Endothelial cell of umbilical vein (primary cell): Measurements from ENCODE around the gene ITGA2. TPM values are rescaled to one million over a fixed set of nuclear protein-coding genes. Genes with fewer than 3 reads are reported as not detected.

Experiments used
- BruUV-seq: library from RNA; stranded (reverse); fragments of 400-500 nt; replicated peaks from 2 replicates; lab custom pipeline; 2021; lab: Mats Ljungman, UMichigan
- CTCF ChIA-PET: fragments of 300-600, 350-600 bp; sonication (Branson Sonifier 250); formaldehyde crosslinking; loops from one replicate; lab custom pipeline; 2021; ENCODE audit warnings: antibody characterized with exemption, inconsistent platforms; lab: Charles Lee
- POLR2A ChIA-PET: fragments of 300-600, 350-600 bp; sonication (Branson Sonifier 250); formaldehyde crosslinking; loops from one replicate; lab custom pipeline; 2021; ENCODE audit warnings: antibody characterized with exemption, inconsistent platforms; lab: Charles Lee
- DNase-seq: peaks from one replicate; pipeline ENCODE4 v3.0.0-alpha.2; 2011; ENCODE audit warnings: low read depth, low spot score
- FAIRE-seq: peaks from 2 replicates; lab custom pipeline; 2011; peaks lifted over from hg19 to GRCh38; lab: Jason Lieb, UNC
- H2AFZ ChIP-seq: 2 replicates; pipeline ENCODE4 v1.6.0; 2012; ENCODE audit warnings: low read depth, low read length, control low read depth, inconsistent platforms
- H3K27ac ChIP-seq: 2 replicates; pipeline ENCODE4 v1.5.1; 2011; ENCODE audit warnings: low read depth, mild to moderate bottlenecking, control low read depth, low read length, moderate library complexity; ENCODE audit not compliant: insufficient read depth
- H3K27me3 ChIP-seq, 2 experiments: 2 replicates each; pipeline versions ENCODE4 v1.6.0 to v1.6.1; 2011; ENCODE audit warnings: low read length in 2 of 2, mixed read lengths in 1 of 2; ENCODE audit not compliant: control insufficient read depth in 2 of 2, insufficient read depth in 2 of 2
- H3K36me3 ChIP-seq, 2 experiments: 2 replicates in 1 of 2; 3 replicates in 1 of 2; pipeline ENCODE4 v1.5.1; 2011; ENCODE audit warnings: low read length in 2 of 2, mild to moderate bottlenecking in 1 of 2, moderate library complexity in 1 of 2; ENCODE audit not compliant: control insufficient read depth in 2 of 2, insufficient read depth in 2 of 2; ENCODE audit errors: extremely low read depth in 1 of 2
- H3K4me1 ChIP-seq: 3 replicates; pipeline ENCODE4 v1.5.1; 2011; ENCODE audit warnings: mild to moderate bottlenecking, low read length; ENCODE audit not compliant: control insufficient read depth, insufficient read depth; ENCODE audit errors: extremely low read depth
- H3K4me2 ChIP-seq: 2 replicates; pipeline ENCODE4 v1.6.1; 2011; ENCODE audit warnings: low read length, control low read depth, mixed read lengths; ENCODE audit not compliant: insufficient read depth
- H3K4me3 ChIP-seq, 3 experiments: fragments of 200-600 bp in 1 of 3; sonication (generic), shearing (Covaris generic) in 1 of 3; replicated peaks in 1 of 3; 2 replicates each; pipeline ENCODE4 v1.5.1; 2011 to 2016; ENCODE audit warnings: control low read depth in 3 of 3, low read length in 3 of 3, mild to moderate bottlenecking in 2 of 3, inconsistent platforms in 1 of 3, low read depth in 1 of 3, moderate library complexity in 1 of 3; ENCODE audit not compliant: insufficient read depth in 1 of 3
- H3K79me2 ChIP-seq: 2 replicates; pipeline ENCODE4 v1.6.0; 2012; ENCODE audit warnings: low read length, inconsistent platforms; ENCODE audit not compliant: control insufficient read depth, insufficient read depth
- H3K9ac ChIP-seq: replicated peaks from 2 replicates; pipeline ENCODE3; 2011; ENCODE audit warnings: low read length, control low read depth; ENCODE audit not compliant: insufficient read depth; ENCODE audit errors: extremely low read depth
- H3K9me1 ChIP-seq: replicated peaks from 3 replicates; pipeline ENCODE4 v1.6.0; 2011; ENCODE audit warnings: mild to moderate bottlenecking, low read length; ENCODE audit not compliant: control insufficient read depth, insufficient read depth; ENCODE audit errors: extremely low read depth
- H3K9me3 ChIP-seq: replicated peaks from 2 replicates; pipeline ENCODE4 v1.5.1; 2012; ENCODE audit warnings: low read length, inconsistent platforms; ENCODE audit not compliant: control insufficient read depth, insufficient read depth
- H4K20me1 ChIP-seq: replicated peaks from 2 replicates; pipeline ENCODE3; 2011; ENCODE audit warnings: mild to moderate bottlenecking, low read length; ENCODE audit not compliant: control insufficient read depth, insufficient read depth; ENCODE audit errors: extremely low read depth
- EZH2 ChIP-seq: IDR thresholded peaks from 2 replicates; pipeline ENCODE4 v1.6.1; 2012; ENCODE audit warnings: borderline replicate concordance, low read depth, mild to moderate bottlenecking, moderate library complexity, low read length, inconsistent platforms; ENCODE audit not compliant: severe bottlenecking
- FOS ChIP-seq: IDR thresholded peaks from 2 replicates; pipeline ENCODE4 v1.6.1; 2011; ENCODE audit warnings: mild to moderate bottlenecking, low read length, moderate library complexity, borderline replicate concordance; ENCODE audit not compliant: insufficient read depth
- GATA2 ChIP-seq: IDR thresholded peaks from 2 replicates; pipeline ENCODE4 v1.7.0; 2011; ENCODE audit warnings: low read depth, mild to moderate bottlenecking, moderate library complexity, mixed read lengths, low read length; ENCODE audit not compliant: insufficient read length, insufficient read depth
- JUN ChIP-seq: IDR thresholded peaks from 2 replicates; pipeline ENCODE4 v1.6.1; 2011; ENCODE audit warnings: borderline replicate concordance, low read depth; ENCODE audit not compliant: insufficient read length, insufficient read depth
- MYC ChIP-seq: IDR thresholded peaks from one replicate; pipeline ENCODE4 v1.6.1; 2011; ENCODE audit warnings: mild to moderate bottlenecking, low read depth, low read length
- POLR2AphosphoS5 ChIP-seq: IDR thresholded peaks from 2 replicates; pipeline ENCODE4 v1.6.1; 2012; ENCODE audit warnings: low read depth, mild to moderate bottlenecking, control low read depth, low read length, moderate library complexity; ENCODE audit not compliant: insufficient read depth
- dilution Hi-C: fragments of 300-500 bp; cut with MboI; formaldehyde crosslinking; loops from one replicate; pipeline ENCODE4 v1.15.0; 2019; ENCODE audit warnings: low sequenced_read_pairs; ENCODE audit not compliant: extremely low pct_ligation_motif_present
- intact Hi-C: fragments of 100-400 bp; cut with micrococcal nuclease; formaldehyde crosslinking; loops from one replicate; pipeline ENCODE4 v1.10.0; 2022
- polyA plus RNA-seq, 4 experiments: library from polyadenylated mRNA; depleted of rRNA in 3 of 4; stranded (reverse) in 3 of 4; unstranded in 1 of 4; fragments of >200 nt; gene quantifications; 2 replicates each; pipeline versions ENCODE4 v1.2.1 to v1.2.3, GENCODE V29; 2011 to 2012; ENCODE audit warnings: missing spikeins in 1 of 4
- total RNA-seq: library from RNA; stranded (reverse); gene quantifications from 2 replicates; pipeline ENCODE4 v1.2.3, GENCODE V29; 2021
- TF ChIP-seq, protein P1 (sequence below): IDR thresholded peaks from 2 replicates; pipeline ENCODE4 v1.6.1; 2011; ENCODE audit not compliant: insufficient read depth, insufficient read length
- TF ChIP-seq, protein P2 (sequence below), 2 donors: IDR thresholded peaks; 1 replicate in 1 of 2; 2 replicates in 1 of 2; pipeline ENCODE4 v1.5.1; 2011; ENCODE audit warnings: low read length in 2 of 2, mild to moderate bottlenecking in 2 of 2, moderate library complexity in 2 of 2, control low read depth in 1 of 2, inconsistent platforms in 1 of 2, low read depth in 1 of 2; ENCODE audit not compliant: insufficient read depth in 1 of 2; ENCODE audit errors: extremely low read depth in 1 of 2

Gene ITGA2
- total and polyA plus RNA-seq, 2 donors (not counting 3 experiments of a cell fraction or from before 2014, with no cell fraction given) = 11.2 to 62.3 TPM

DNA sequence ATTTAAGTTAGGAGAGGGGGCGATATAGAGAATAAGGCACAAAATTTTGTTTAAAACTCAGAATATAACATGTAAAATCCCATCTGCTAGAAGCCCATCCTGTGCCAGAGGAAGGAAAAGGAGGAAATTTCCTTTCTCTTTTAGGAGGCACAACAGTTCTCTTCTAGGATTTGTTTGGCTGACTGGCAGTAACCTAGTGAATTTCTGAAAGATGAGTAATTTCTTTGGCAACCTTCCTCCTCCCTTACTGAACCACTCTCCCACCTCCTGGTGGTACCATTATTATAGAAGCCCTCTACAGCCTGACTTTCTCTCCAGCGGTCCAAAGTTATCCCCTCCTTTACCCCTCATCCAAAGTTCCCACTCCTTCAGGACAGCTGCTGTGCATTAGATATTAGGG is 102.1 kb downstream of the ITGA2 start:
- POLR2A ChIA-PET = interaction anchor here (0.7 kb wide), 1 partner anchor 142 kb away, joined by 3 read pairs; no protein-coding TSS in a partner anchor

More for the DNA sequence above, 102.1 kb downstream of the ITGA2 start:
- peak overlapping the region; percentile 12 for H3K4me2 ChIP-seq
- H3K79me2 ChIP-seq = no peaks in the 10 kb centered on the region
- H3K36me3 ChIP-seq = peaks cover 1 to 20% of the 10 kb centered on the region in 2 experiments
- no peaks in the 10 kb centered on the region for H3K27me3 ChIP-seq
- peak; percentile 40 for FAIRE-seq
- dilution Hi-C loops (no loop called here), intact Hi-C loops (loop anchor here (1.0 to 10.0 kb wide), 3 partner anchors 20 to 396 kb away; no protein-coding TSS in a partner anchor)
- H3K4me3 ChIP-seq = no peak overlapping the region
- DNase-seq = peak; percentile 62
- TSS peak; percentile 18 for BruUV-seq
- peaks cover 16% of the 10 kb centered on the region for H3K4me1 ChIP-seq
- no peaks in the 10 kb centered on the region for H3K9me3 ChIP-seq
- H3K27ac ChIP-seq = no peak overlapping the region
- TF ChIP-seq MYC (no peak), FOS (no peak), GATA2 (no peak), EZH2 (no peak), POLR2AphosphoS5 (no peak), JUN (peak; percentile 21)
- TF ChIP-seq, protein P1, sequence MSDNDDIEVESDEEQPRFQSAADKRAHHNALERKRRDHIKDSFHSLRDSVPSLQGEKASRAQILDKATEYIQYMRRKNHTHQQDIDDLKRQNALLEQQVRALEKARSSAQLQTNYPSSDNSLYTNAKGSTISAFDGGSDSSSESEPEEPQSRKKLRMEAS = no peak
- TF ChIP-seq, protein P2, sequence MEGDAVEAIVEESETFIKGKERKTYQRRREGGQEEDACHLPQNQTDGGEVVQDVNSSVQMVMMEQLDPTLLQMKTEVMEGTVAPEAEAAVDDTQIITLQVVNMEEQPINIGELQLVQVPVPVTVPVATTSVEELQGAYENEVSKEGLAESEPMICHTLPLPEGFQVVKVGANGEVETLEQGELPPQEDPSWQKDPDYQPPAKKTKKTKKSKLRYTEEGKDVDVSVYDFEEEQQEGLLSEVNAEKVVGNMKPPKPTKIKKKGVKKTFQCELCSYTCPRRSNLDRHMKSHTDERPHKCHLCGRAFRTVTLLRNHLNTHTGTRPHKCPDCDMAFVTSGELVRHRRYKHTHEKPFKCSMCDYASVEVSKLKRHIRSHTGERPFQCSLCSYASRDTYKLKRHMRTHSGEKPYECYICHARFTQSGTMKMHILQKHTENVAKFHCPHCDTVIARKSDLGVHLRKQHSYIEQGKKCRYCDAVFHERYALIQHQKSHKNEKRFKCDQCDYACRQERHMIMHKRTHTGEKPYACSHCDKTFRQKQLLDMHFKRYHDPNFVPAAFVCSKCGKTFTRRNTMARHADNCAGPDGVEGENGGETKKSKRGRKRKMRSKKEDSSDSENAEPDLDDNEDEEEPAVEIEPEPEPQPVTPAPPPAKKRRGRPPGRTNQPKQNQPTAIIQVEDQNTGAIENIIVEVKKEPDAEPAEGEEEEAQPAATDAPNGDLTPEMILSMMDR (IDR thresholded peaks at IDR 0.05; ENCODE audit: extremely low read depth in 1 of 2, insufficient read depth in 1 of 2, low read depth in 1 of 2, low read length in 2 of 2) = peak in 1 of 2 donors; percentile 12
- H3K9ac ChIP-seq = no peak overlapping the region
- CTCF ChIA-PET = interaction anchor here (0.6 to 7.8 kb wide), 14 partner anchors 10 to 168 kb away, joined by 3 to 103 read pairs (median 5); no protein-coding TSS in a partner anchor
- H3K9me1 ChIP-seq = no peaks in the 10 kb centered on the region
- no peak overlapping the region for H2AFZ ChIP-seq
- H4K20me1 ChIP-seq = no peaks in the 10 kb centered on the region
